Activated CD4-positive, alpha-beta T cell treated with anti-CD3 and anti-CD28 coated beads, Interleukin-2, Interleukin-6, amounts not matched to agents 100 ng/mL and 50 ng/mL, durations not matched to agents 16 hours and 8 hours (primary cell): ENCODE measurements around the gene ANKRD30A.
"Not testable (repeated sequence)": the region's sequence is repeated elsewhere in the genome, so short reads cannot be mapped to it uniquely, and the experiment has no call there.

ENCODE experiments used
- DNase-seq: peaks from one replicate; pipeline ENCODE4 v3.0.0-alpha.2; 2020

Gene ANKRD30A, protein sequence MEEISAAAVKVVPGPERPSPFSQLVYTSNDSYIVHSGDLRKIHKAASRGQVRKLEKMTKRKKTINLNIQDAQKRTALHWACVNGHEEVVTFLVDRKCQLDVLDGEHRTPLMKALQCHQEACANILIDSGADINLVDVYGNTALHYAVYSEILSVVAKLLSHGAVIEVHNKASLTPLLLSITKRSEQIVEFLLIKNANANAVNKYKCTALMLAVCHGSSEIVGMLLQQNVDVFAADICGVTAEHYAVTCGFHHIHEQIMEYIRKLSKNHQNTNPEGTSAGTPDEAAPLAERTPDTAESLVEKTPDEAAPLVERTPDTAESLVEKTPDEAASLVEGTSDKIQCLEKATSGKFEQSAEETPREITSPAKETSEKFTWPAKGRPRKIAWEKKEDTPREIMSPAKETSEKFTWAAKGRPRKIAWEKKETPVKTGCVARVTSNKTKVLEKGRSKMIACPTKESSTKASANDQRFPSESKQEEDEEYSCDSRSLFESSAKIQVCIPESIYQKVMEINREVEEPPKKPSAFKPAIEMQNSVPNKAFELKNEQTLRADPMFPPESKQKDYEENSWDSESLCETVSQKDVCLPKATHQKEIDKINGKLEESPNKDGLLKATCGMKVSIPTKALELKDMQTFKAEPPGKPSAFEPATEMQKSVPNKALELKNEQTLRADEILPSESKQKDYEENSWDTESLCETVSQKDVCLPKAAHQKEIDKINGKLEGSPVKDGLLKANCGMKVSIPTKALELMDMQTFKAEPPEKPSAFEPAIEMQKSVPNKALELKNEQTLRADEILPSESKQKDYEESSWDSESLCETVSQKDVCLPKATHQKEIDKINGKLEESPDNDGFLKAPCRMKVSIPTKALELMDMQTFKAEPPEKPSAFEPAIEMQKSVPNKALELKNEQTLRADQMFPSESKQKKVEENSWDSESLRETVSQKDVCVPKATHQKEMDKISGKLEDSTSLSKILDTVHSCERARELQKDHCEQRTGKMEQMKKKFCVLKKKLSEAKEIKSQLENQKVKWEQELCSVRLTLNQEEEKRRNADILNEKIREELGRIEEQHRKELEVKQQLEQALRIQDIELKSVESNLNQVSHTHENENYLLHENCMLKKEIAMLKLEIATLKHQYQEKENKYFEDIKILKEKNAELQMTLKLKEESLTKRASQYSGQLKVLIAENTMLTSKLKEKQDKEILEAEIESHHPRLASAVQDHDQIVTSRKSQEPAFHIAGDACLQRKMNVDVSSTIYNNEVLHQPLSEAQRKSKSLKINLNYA (N-terminal part only)

DNA sequence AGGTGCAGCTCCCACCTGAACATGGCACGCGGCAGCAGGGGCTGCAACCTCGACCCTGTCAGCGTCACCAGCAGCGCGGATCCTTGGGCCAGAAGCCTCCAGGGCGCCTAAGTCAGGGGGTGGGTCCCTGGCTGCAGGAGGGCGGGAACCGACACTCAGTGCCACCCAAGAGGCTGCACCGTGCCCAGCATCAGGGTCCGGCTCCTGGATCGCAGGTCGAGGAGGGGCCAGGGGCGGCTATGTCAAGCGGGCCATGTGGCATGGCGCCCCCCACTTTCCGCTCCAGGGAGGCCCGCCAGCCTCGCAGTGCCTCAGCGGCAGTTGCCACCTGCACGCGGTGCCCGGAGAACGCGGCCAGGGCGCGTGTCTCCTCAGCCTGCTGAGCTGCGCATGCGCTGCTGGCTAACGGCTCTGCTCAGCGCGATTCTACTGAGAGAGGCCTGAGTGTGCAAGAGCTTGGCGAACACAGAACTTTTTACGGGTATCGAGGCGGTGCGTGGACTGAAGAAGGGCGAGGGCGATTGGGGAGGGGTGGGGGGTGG is at the start of gene ANKRD30A:
TSS of gene ANKRD30A (plus strand) at position 408 of the 542 bp plus-strand sequence. CDS start 190 bp downstream, outside the sequence.
- DNase-seq = no peak

DNA sequence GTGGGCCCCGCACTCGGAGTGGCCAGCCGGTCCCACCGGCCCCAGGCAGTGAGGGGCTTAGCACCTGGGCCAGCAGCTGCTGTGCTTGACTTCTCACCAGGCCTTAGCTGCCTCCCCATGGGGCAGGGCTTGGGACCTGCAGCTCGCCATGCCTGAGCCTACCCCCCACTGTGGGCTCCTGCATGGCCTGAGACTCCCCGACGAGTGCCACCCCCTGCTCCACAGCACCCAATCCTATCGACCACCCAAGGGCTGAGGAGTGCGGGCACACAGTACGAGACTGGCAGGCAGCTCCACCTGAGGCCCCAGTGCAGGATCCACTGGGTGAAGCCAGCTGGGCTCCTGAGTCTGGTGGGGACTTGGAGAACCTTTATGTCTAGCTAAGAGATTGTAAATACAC is 49.3 kb upstream of the ANKRD30A start:
- not testable (repeated sequence) for DNase-seq

DNA sequence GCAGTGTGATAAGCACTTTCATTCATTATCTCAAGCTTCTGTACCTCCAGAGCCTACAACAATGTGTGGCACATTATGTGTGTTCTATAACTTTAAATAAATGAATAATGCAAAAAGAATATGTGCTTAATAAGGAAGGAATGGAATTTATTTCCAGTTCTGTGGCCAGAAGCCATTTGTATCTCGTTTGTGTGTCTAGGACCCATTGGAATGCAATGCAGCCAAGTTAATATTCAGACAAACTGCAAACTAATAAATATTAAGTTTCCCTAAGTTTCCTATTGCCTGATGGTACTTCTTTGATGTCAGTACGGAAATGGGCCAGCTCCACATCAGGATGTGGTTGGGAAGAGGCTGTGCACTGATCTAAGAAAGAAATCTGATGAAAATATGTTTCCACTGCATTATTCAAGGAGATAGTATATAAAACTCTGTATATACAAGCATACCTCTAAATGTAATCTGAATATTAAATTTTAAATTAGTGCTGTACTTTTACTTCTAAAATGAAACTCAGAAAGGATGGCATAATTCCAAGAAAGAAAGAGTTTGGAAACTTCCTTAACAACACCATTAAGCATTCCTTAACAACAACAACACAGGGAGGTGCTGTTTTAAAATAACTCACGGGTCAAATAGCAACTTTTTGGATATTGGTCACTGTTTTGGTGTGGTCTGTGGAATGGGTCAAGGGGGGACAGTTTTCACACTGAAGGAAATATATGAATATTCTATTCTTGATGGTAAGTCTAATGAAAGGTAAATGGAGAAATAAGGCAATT is 29.4 kb upstream of the ANKRD30A start:
- no peak for DNase-seq

DNA sequence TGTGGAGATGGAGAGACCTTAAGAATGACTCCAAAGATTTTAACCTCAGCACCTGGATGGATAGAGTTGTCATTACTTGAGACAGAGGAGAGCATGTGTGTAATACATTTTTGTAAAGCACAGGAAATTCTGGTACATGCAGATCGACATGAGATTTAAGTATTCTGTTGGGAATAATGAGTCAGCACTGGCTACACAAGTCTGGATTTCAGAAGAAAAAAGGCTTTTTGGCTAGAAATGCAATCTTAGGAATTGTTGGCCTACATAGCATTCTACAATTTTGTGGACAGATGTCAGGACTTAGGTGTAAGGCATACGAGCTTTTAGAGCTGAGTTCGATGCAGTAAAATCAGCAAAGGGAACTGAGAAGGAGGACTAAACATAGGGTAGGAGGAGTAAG is 24.1 kb upstream of the ANKRD30A start:
- no peak for DNase-seq

DNA sequence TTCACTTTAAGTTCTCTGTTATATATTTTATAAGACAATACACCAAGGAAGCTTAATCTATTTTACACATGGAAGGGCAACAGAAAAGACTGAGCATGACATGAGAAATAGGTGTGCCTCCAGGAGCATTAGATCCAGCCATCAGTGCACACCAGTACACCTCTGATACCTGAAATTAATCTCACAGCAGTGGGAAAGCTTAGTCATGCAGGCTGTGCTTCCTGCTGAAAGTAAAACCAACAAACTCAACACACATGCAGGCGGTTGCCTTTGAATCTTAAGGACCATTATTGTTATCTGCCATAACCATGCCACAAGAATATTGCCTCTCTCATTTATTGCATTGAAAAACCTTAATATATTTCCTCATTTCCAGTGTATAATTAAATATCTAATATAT is 16.4 kb upstream of the ANKRD30A start:
- DNase-seq = no peak

DNA sequence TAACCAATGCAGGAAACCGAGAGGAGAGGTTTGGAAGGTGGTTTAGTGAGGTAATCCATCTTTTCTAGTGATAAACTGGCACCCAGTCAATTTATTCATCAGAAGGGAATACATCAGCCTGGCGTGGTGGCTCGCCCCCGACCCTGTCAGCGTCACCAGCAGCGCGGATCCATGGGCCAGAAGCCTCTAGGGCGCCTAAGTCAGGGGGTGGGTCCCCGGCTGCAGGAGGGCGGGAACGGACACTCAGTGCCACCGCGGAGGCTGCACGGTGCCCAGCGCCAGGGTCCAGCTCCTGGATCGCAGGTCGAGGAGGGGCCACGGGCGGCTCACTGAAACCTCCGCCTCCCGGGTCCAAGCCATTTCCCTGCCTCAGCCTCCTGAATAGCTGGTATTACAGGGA is 866 bp upstream of the ANKRD30A start:
- no peak for DNase-seq

DNA sequence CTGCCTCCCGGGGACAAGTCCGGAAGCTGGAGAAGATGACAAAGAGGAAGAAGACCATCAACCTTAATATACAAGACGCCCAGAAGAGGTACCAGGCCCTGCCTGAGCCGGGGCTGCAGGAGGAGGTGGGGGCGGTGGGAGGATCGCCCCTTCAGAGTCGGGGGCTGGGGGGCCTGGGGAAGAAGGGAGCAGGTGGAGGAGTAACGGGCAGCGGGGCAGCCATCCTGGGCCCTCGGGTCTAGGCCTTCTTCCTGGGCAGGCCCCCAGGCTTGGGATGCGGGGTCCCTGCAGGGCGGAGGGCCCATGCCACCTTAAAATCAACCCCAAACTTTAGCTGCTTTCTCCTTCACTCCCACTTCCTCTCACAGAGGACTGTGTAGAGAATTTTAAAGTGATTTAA is 523 bp downstream of the ANKRD30A start:
- DNase-seq = no peak

DNA sequence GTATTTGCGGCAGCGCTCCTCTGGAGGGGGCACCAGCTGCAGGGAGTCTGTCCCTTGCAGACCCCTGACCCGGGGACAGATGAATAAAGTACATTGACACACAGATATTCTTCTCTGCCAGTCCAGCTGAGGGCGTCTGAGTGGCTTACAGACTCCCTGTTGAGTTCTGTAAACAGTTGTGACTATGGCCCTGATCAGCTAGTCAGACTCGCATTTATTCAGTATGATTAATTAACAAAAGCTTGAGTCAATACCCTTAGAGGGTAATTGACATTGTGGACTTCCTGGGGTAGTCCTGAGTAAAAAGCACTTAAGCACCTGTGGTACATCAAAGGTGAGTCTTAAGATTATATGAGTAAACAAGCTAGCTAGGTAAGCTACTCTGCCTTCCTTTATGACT is 21.0 kb downstream of the ANKRD30A start:
- DNase-seq = no peak

DNA sequence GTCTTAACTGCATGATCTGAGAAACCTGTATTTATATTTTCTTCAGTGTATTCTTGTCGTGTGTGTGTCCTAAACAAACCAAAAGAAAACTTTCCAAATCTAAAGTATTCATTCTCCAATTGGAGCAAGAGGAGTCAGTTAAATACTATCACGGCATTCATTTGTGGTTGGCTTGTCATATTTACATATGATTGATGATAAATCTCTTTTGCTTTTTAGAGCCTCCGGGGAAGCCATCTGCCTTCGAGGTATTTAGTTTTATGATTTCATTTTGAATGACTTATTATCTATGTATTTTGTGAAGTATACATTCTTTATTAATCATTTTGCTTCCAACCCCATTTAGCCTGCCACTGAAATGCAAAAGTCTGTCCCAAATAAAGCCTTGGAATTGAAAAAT is 37.0 kb downstream of the ANKRD30A start:
- not testable (repeated sequence) for DNase-seq

DNA sequence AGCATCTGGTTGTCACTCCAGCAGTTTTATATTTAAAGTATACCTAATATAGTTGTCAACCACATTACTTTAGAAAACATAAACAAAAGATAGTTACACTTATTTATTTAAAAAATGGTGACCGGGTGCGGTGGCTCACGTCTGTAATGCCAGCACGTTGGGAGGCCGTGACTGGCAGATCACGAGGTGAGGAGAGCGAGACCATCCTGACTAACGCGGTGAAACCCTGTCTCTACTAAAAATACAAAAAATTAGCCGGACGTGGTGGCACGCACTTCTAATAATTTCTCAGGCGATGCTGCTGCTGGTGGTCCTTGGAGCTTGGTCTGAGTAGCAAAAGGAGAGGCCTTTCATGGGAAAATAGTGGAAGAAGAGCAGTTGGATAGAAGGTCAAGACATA is 46.5 kb downstream of the ANKRD30A start:
- DNase-seq = not testable (repeated sequence)

DNA sequence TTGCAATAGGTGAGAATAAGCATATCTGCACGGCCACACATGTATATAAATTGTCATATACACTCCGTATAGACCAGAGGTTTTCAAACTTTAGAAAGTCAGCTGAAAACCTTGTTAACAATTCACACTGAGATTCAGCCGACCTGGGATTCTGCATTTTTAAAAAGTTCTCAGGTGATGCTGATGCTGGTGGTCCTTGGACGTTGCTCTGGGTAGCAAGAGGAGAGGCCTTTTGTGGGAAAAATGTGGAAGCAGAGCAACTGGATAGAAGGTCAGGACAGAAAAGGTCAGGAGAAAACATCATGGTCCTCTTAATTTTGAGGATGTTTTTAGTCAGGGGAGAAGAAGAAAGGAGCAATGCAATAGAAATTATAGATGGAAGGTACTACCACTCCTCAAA is 52.9 kb downstream of the ANKRD30A start:
- not testable (repeated sequence) for DNase-seq

DNA sequence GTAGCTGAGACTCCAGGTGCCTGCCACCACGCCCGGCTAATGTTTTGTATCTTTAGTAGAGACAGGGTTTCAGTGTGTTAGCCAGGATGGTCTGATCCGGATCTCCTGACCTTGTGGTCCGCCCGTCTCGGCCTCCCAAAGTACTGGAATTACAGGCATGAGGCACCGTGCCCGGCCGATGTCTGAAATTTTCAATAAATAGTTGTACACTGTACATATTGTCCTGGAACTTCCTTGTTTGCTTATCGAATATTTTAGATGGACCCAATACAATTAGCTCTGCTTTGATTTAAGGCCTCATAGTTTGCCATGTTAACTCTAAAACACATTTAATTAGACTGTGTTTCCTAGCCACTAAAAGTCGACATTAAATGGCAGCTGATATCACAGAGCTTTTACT is 57.3 kb downstream of the ANKRD30A start:
- DNase-seq = not testable (repeated sequence)

DNA sequence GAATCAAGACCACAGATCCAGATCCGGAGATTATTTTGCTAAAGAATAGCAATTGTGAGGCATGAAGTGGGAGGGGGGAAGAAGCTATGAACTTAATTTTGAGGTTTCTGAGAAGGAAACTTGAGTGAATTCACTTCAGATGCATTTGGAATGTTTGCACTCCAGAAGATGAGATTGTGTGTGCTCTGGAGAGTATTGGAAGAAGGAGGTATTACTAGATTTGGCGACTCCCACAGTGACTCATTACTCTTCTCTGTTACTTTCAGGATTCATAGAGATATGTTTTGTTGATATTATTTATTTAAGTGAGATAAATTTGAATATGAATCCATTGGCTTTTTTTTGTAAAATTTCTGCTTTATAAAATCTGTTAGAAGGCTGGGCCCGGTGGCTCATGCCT is 80.7 kb downstream of the ANKRD30A start:
- no peak for DNase-seq

DNA sequence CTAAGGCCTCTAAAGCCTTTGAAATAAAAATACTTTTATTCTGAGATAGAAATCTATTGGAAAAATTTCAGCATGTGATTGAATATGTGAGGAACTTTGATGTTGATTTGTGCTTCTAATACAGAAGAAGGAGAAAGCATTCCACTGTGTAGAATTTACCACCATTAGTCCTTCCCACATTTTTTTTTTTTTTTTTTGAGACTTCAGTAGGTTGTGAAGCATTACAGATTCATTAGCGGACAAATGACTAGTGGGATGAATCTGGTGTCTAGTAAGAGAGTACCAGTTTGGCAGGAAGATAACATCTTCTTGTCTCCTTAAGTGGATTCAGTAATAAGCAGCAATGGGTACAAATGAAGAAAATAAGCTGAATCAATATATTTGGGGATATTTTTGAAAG is 95.5 kb downstream of the ANKRD30A start:
- DNase-seq = no peak

DNA sequence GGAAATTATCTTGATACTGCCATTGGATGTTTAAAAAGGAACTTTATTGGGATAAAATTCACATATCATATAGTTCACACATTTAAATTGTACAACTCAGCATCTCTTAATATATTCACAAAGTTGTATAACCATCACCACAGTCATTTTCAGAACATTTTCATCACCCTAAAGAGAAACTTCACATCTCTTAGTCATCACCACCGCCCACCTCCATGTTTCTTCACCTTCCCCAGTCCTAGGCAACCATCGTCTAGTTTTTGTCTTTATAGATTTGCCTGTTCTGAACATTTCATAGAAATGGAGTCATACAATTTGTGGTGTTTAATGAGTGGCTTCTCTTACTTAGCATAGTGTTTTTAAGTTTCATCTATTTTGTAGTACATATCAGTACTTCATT is 96.6 kb downstream of the ANKRD30A start:
- DNase-seq = no peak

DNA sequence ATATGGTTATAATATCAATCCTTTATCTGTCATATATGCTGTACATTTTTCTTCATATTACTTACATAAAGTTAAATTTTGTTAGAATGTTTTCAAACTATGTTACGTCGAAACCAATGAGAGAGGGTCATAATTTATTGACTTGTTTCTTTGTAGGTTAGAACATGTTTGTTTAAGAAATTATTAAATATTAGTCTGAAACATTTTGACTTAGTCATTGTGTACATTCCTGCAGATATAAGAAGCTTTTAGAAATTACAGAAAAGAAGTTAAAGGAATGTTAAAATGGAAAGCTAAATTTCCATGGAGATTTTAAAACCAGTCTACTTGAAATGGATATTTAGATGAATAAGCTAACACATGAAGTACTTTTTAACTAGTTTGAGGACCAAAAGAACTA is 99.8 kb downstream of the ANKRD30A start:
- no peak for DNase-seq

DNA sequence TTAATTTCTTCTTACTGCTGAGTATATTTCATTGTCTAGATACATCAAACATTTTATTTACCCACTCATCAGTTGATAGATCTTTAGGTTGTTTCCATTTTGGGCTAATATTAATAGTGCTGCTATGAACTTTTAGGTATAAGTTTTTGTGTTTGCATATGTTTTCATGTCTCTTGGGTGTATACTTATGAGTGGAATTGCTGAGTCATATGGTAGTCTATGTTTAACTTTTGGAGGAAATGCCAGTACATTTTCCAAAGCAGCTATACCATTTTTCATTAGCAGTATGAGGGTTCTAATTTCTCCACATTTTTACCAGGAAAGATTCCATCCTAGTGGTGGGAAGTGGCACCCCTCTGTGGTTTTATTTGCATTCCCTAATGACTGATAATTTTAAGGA is 101.1 kb downstream of the ANKRD30A start:
- no peak for DNase-seq

DNA sequence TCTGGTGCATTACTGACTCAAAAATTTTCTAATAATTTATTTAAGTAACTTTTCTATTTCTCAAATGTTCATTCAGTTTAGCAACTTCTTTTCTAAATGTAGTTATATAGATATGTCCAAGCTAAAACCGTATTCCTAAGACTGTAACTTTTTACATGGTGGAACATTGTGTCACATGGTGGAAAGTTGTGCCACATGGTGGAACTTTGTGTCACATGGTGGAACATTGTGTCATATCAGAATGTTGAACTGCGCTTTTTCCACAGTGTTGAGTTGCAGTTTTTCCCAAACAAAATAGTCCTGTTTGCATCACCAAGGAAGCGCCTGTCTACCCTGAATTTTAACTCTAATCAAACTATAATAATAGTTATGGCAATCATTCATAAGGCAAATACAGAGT is 109.3 kb downstream of the ANKRD30A start:
- DNase-seq = no peak

DNA sequence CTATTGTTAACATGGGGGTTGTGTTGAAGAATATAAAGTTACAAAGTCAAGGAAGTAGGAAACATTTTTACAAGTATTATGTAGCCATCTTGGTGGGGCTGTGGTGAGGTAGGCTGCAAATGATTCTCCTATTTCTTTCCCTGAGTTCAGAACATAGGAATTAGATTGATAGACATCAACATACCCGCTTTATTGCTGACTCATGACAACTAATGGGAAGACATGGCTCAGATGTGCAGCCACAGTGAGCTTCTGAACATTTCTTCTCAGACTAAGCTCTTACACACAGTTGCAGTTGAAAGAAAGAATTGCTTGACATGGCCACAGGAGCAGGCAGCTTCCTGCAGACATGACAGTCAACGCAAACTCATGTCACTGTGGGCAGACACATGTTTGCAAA is 110.7 kb downstream of the ANKRD30A start:
- DNase-seq = no peak

DNA sequence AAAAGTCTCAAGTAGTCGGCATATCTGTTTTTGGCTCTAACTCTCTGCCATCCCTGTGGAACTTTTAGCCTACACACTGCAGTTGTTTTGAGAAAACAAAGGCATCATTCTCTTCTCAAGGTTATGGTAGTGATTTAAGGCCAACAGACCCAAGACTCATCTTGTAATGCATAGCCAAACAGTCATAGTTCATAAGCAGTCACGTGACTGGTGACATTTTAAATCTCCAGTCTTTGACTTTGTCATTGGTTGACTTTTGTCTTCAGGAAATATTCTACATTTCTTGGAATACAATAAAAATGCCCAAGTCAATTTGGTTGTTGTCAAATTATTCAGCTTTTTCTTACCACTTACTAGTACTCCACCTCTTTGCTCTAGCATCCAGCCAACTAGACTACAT is 114.8 kb downstream of the ANKRD30A start:
- no peak for DNase-seq

DNA sequence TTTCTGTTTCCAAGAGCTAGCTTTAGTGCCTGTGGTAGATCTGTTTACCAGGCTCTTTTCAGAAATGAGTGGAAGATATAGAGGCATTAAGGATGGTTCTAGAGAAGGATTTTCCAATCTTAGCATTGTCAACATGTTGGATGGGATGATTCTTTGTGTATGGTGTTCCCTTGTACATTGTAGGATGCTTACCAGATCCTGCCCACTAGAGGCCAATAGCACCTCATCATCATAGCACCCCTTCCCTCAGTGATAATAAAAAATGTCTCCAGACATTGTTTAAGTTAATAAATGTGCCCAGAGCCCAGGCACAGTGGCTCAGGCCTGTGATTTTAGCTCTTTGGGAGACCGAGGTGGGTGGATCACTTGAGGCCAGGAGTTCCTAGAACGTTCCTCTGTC is 121.2 kb downstream of the ANKRD30A start:
- no peak for DNase-seq

DNA sequence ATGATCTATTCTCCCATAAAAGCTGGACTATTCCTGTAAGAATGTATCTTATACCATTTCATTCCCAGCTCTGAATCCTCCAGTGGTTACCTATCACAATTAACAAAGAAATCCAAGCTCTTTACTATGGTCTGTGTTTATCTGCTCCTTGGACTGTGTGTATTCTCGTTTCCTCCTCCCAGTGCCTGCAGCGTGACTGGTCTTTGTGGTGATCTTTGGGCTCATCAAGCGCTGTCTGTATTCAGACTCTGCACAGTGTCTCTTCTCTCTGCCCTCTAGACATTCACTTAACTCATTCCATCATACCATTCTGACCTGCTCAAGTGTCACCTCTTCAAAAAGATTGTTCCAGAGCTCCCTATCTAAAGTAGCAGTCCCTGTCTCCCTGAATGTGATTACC is 130.4 kb downstream of the ANKRD30A start:
- not testable (repeated sequence) for DNase-seq
